K562 treated with DMSO at 1 percent for 48 hours (cell line): Measurements from ENCODE around the gene RMND5B. TPM values are rescaled to one million over a fixed set of nuclear protein-coding genes. Genes with fewer than 3 reads are reported as not detected.

ENCODE experiments used
- total RNA-seq: library from RNA; unstranded; fragments of 300-600 nt; gene quantifications from 2 replicates; pipeline ENCODE4 v1.2.3, GENCODE V29; 2022; ENCODE audit warnings: low replicate concordance; ENCODE audit errors: extremely low read depth

The RMND5B gene, protein sequence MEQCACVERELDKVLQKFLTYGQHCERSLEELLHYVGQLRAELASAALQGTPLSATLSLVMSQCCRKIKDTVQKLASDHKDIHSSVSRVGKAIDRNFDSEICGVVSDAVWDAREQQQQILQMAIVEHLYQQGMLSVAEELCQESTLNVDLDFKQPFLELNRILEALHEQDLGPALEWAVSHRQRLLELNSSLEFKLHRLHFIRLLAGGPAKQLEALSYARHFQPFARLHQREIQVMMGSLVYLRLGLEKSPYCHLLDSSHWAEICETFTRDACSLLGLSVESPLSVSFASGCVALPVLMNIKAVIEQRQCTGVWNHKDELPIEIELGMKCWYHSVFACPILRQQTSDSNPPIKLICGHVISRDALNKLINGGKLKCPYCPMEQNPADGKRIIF
- total RNA-seq = not detected in 2 replicates

GRCh38 chr5:178130576-178131445 lies at the start of gene RMND5B:
RMND5B (plus strand) TSS chr5:178131014; CDS start chr5:178138120, 7,106 bp downstream.

DNA sequence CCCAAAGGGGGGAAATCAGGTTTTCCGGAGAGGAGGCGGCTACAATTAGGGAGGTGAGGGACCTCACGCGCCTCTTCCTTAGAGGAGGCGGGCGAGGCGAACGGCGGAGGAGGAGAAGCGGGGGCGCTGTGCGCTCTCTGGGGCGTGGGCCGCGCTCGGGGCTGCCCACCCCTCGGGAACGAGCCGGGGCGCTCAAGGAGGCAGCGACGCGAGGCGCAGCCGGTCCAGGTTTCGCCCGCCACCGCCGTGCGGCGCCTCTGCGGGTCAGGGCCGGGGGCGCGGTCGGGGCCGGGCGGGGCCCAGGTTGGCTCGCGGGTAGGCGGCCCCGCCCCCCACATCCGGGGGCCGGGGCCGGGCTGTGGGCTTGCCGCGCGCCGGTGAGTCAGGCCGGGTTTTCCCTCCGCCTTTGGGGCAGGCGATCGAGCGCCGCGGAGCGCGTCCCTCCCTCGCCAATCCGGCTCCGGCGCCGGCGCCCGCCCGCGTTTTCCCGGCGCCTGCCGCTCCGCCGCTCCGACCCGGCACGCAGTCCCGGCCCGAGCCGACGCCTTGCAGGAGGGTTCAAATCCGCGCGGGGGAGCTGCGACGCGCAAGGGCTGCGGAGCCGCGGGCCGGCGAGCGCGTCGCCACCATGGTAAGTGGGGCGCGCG lies 17.6 kb upstream of the RMND5B start, which contains the start of gene N4BP3:
N4BP3 (plus strand) TSS at position 392 of the 647 bp plus-strand sequence. CDS start 6,052 bp downstream, outside the sequence.

DNA sequence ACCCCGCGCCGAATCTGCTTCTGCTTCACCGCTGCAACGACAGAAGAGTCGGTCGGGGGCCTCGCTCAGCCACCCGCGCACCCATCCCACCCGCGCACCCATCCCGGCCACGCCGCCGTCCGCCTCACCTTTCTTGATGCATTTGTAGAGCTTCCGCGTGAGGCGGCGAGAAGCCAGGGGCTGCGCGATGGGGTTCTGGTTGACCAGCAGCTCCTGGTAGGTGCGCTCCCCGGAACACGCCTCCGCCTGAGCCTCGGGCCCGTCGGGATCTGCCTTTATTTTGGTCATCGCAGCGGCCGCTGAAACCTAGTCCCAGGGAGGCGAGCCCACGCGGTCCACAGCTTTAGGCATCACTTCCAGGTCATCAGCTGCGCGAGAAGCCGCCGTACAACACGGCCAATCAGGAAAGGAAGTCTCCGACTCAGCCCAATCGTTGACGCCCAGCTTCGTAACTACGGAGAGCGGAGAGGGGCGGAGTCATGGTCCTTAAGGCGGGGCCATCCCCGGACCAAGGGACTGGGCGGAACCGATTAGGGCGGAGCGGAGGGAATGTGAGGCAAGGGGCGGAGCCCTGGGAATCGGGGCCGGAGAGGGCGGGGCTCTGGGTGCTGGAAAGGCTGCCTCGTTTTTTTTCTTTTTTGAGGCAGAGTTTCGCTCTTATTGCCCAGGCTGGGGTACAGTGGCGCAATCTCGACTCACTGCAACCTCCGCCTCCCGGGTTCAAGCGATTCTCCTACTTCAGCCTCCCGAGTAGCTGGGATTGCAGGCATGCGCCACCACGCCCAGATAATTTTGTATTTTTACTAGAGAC lies 22.9 kb downstream of the RMND5B start, which contains the start of gene NHP2:
NHP2 (minus strand) TSS at position 356 of the 811 bp plus-strand sequence; CDS start at position 288, 68 bp downstream.

GRCh38 chr5:178187014-178187413 lies 56.2 kb downstream of the RMND5B start, which contains the start of gene GMCL2:
GMCL2 (minus strand) TSS chr5:178187371; CDS start chr5:178187299, 72 bp downstream.

Other genes with a start within 250 kb of the RMND5B start
- gene PROP1, start 134.8 kb upstream of the RMND5B start, total RNA-seq = not detected in 2 replicates
- not detected in 2 replicates for gene N4BP3, start 17.5 kb upstream of the RMND5B start, total RNA-seq
- gene NHP2, start 22.9 kb downstream of the RMND5B start, total RNA-seq = not detected in 2 replicates
- gene GMCL2, start 56.4 kb downstream of the RMND5B start, total RNA-seq = not detected in 2 replicates
- gene HNRNPAB, start 73.5 kb downstream of the RMND5B start, total RNA-seq = not detected in 2 replicates
- gene PHYKPL, start 101.8 kb downstream of the RMND5B start, total RNA-seq = not detected in 2 replicates